ENCODE data around the gene MGAT3.

- TF ChIP-seq CTCF (IDR thresholded peaks at IDR 0.05; ENCODE audit: low read length) (no peak), EZH2 (optimal IDR thresholded peaks at IDR 0.05; ENCODE audit: low read depth, low read length) (no peak), EZH2phosphoT487 (IDR thresholded peaks at IDR 0.05; ENCODE audit: low read length) (no peak)
Measured at GRCh38 chr22:39475337-39475736, 18.5 kb downstream of the MGAT3 start.

All from MM.1S (cell line).